ENCODE data around the gene SMYD2. TPM values are rescaled to one million over a fixed set of nuclear protein-coding genes. Genes with fewer than 3 reads are reported as not detected.
A peak's percentile ranks its signal among the peaks of the same experiment; 100 is the strongest.

Gene SMYD2
- total RNA-seq (2014; rRNA removed; shearing (Covaris generic)) (26.5 and 36.5 TPM in 2 replicates), total RNA-seq (2022) (20.8 and 22.3 TPM in 2 replicates), Bru-seq, nascent RNA (percentile 63 among the genes with signal in this experiment), BruChase-seq, experiment 1, labeled RNA remaining after a 6-hour chase (percentile 58 among the genes with signal in this experiment), BruChase-seq, experiment 2, labeled RNA remaining after a 2-hour chase (percentile 64 among the genes with signal in this experiment)
- long read RNA-seq, transcript SMYD2-201 (12 exons, 1,671 nt): major isoform, 36 of 45 reads
- long read RNA-seq, partial matches to known transcripts: 0 of 45 reads
- long read RNA-seq, other reads (novel, unspliced or antisense): 7 of 45 reads

GRCh38 chr1:214281021-214281719 lies at the start of gene SMYD2:
Gene SMYD2, plus strand, starts transcription at chr1:214281159. Its CDS starts 96 bp downstream, at chr1:214281255.
- H3K36me3 ChIP-seq (ENCODE audit: insufficient read depth, low read length): no peaks in the 10 kb centered on the region
- H3K4me2 ChIP-seq (ENCODE audit: low read length): peak within 1 kb of the TSS; percentile 85
- intact Hi-C loops (cut with micrococcal nuclease; ENCODE audit: unreplicated experiment): loop anchor here (5.0 kb wide), 2 partner anchors 46 to 321 kb away; partner anchors contain the start of gene CENPF
- peak within 1 kb of the TSS; percentile 73 for H3K27ac ChIP-seq (ENCODE audit: low read depth, low read length, poor library complexity, severe bottlenecking)
- CTCF ChIA-PET (ENCODE audit: unreplicated experiment): no interaction called here
- peaks cover 15% of the 10 kb centered on the region; the same call in 1 of the 2 replicates for H3K79me2 ChIP-seq (ENCODE audit: insufficient read depth, low read depth, low read length)
- DNase-seq (ENCODE audit: low spot score): peak; percentile 80
- H4K20me1 ChIP-seq (ENCODE audit: insufficient read depth, low read length): 0 out of 2 replicates have a peak, but pooled peaks cover 3% of the 10 kb centered on the region
- POLR2A ChIA-PET: interaction anchor here (0.6 kb wide), 1 partner anchor 659 kb away, joined by 3 read pairs; no protein-coding TSS in a partner anchor
- TF ChIP-seq CTCF (conservative IDR thresholded peaks at IDR 0.05; ENCODE audit: low read length): no peak
- TF ChIP-seq EZH2phosphoT487 (IDR thresholded peaks at IDR 0.05; ENCODE audit: borderline replicate concordance, low read depth, low read length): no peak
- H3K9me2 ChIP-seq (ENCODE audit: insufficient read depth, low read length): no peaks in the 10 kb centered on the region
- BruUV-seq (replicated peaks): no TSS peak
- H2AFZ ChIP-seq (ENCODE audit: low read length): peak within 1 kb of the TSS; percentile 90
- H3K4me1 ChIP-seq (ENCODE audit: insufficient read depth, low read length, poor library complexity, severe bottlenecking): peaks cover 21% of the 10 kb centered on the region
- H3K9me3 ChIP-seq (ENCODE audit: low read length): no peaks in the 10 kb centered on the region
- peak within 1 kb of the TSS; percentile 72 for H3K4me3 ChIP-seq (ENCODE audit: low read depth, low read length, poor library complexity, severe bottlenecking)

- CTCF ChIA-PET (ENCODE audit: unreplicated experiment): no interaction called here
Measured at GRCh38 chr1:214233856-214234634, 46.9 kb upstream of the SMYD2 start.

More at GRCh38 chr1:214233856-214234634, 46.9 kb upstream of the SMYD2 start:
- no peak overlapping the region for H3K4me2 ChIP-seq (ENCODE audit: low read length)
- H3K79me2 ChIP-seq (ENCODE audit: insufficient read depth, low read depth, low read length): no peaks in the 10 kb centered on the region
- no TSS peak for BruUV-seq (replicated peaks)
- no peak for DNase-seq (ENCODE audit: low spot score)
- H3K9me2 ChIP-seq (ENCODE audit: insufficient read depth, low read length): no peaks in the 10 kb centered on the region
- POLR2A ChIA-PET: no interaction called here
- no peaks in the 10 kb centered on the region for H3K36me3 ChIP-seq (ENCODE audit: insufficient read depth, low read length)
- no peak overlapping the region for H3K27ac ChIP-seq (ENCODE audit: low read depth, low read length, poor library complexity, severe bottlenecking)
- H3K4me3 ChIP-seq (ENCODE audit: low read depth, low read length, poor library complexity, severe bottlenecking): no peak overlapping the region
- H3K4me1 ChIP-seq (ENCODE audit: insufficient read depth, low read length, poor library complexity, severe bottlenecking): no peaks in the 10 kb centered on the region
- H2AFZ ChIP-seq (ENCODE audit: low read length): no peak overlapping the region
- TF ChIP-seq CTCF (conservative IDR thresholded peaks at IDR 0.05; ENCODE audit: low read length) (no peak), EZH2phosphoT487 (IDR thresholded peaks at IDR 0.05; ENCODE audit: borderline replicate concordance, low read depth, low read length) (no peak)
- intact Hi-C loops (cut with micrococcal nuclease; ENCODE audit: unreplicated experiment): no loop called here
- H4K20me1 ChIP-seq (ENCODE audit: insufficient read depth, low read length): no peaks in the 10 kb centered on the region
- no peaks in the 10 kb centered on the region for H3K9me3 ChIP-seq (ENCODE audit: low read length)

All from OCI-LY7 (cell line).